ENCODE measurements around the gene SMIM35.

DNA sequence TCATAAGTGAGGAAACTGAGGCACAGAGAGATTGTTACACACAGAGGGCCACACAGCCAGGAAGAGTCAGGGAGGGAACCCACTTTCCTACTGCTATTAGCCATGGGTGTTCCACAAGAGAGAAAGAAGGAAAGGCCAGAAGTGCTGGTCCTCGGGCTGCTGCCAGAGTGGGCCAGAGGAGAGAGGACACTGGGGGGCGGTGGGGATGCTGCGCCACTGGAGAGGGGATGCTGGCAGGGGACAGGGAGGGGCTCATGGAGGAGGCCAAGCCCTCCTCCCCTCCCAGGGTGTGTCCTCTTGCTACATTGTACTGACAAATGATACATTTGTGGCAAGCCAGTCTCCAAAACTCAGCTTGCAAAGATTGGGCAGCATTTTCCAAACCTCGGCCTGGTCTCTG is 90.7 kb downstream of the SMIM35 start:
- TF ChIP-seq, protein P1, sequence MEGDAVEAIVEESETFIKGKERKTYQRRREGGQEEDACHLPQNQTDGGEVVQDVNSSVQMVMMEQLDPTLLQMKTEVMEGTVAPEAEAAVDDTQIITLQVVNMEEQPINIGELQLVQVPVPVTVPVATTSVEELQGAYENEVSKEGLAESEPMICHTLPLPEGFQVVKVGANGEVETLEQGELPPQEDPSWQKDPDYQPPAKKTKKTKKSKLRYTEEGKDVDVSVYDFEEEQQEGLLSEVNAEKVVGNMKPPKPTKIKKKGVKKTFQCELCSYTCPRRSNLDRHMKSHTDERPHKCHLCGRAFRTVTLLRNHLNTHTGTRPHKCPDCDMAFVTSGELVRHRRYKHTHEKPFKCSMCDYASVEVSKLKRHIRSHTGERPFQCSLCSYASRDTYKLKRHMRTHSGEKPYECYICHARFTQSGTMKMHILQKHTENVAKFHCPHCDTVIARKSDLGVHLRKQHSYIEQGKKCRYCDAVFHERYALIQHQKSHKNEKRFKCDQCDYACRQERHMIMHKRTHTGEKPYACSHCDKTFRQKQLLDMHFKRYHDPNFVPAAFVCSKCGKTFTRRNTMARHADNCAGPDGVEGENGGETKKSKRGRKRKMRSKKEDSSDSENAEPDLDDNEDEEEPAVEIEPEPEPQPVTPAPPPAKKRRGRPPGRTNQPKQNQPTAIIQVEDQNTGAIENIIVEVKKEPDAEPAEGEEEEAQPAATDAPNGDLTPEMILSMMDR (conservative IDR thresholded peaks at IDR 0.05; ENCODE audit: low read depth, low read length) = no peak
- TF ChIP-seq RAD21 (IDR thresholded peaks at IDR 0.05; ENCODE audit: low read length) = no peak
- TF ChIP-seq POLR2A (IDR thresholded peaks at IDR 0.05; ENCODE audit: low read depth, low read length) = no peak
- TF ChIP-seq MAZ (IDR thresholded peaks at IDR 0.05; ENCODE audit: borderline replicate concordance, low read depth, low read length) = no peak
- TF ChIP-seq, protein P2, sequence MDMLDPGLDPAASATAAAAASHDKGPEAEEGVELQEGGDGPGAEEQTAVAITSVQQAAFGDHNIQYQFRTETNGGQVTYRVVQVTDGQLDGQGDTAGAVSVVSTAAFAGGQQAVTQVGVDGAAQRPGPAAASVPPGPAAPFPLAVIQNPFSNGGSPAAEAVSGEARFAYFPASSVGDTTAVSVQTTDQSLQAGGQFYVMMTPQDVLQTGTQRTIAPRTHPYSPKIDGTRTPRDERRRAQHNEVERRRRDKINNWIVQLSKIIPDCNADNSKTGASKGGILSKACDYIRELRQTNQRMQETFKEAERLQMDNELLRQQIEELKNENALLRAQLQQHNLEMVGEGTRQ (IDR thresholded peaks at IDR 0.05; ENCODE audit: low read depth, low read length) = no peak
- TF ChIP-seq SMC3 (IDR thresholded peaks at IDR 0.05; ENCODE audit: low read depth, low read length) = no peak
- TF ChIP-seq MAFK (IDR thresholded peaks at IDR 0.05; ENCODE audit: low read depth, low read length) = no peak
- no peak for TF ChIP-seq RFX5 (IDR thresholded peaks at IDR 0.05; ENCODE audit: low read depth, low read length)
- TF ChIP-seq FOS (IDR thresholded peaks at IDR 0.05; ENCODE audit: low read depth, low read length) = no peak
- TF ChIP-seq MXI1 (IDR thresholded peaks at IDR 0.05; ENCODE audit: borderline replicate concordance, low read depth, low read length) = no peak
- no peak for TF ChIP-seq CHD1 (IDR thresholded peaks at IDR 0.05; ENCODE audit: low read depth, low read length)
- no peak for TF ChIP-seq RCOR1 (IDR thresholded peaks at IDR 0.05; ENCODE audit: insufficient replicate concordance, low read length)
- TF ChIP-seq BHLHE40 (IDR thresholded peaks at IDR 0.05; ENCODE audit: low read depth, low read length) = no peak
- TF ChIP-seq, protein P3, sequence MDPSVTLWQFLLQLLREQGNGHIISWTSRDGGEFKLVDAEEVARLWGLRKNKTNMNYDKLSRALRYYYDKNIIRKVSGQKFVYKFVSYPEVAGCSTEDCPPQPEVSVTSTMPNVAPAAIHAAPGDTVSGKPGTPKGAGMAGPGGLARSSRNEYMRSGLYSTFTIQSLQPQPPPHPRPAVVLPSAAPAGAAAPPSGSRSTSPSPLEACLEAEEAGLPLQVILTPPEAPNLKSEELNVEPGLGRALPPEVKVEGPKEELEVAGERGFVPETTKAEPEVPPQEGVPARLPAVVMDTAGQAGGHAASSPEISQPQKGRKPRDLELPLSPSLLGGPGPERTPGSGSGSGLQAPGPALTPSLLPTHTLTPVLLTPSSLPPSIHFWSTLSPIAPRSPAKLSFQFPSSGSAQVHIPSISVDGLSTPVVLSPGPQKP (IDR thresholded peaks at IDR 0.05; ENCODE audit: borderline replicate concordance, low read depth, low read length) = no peak
